DMS79 treated with DMSO at 0.1 percent for 48 hours (cell line): ENCODE results near the gene EXOSC1.
"Not testable (repeated sequence)": the region's sequence is repeated elsewhere in the genome, so short reads cannot be mapped to it uniquely, and the experiment has no call there.

Experiments
- DNase-seq: peaks from one replicate; lab custom pipeline; 2025; lab: John Stamatoyannopoulos, UW

The EXOSC1 gene

GRCh38 chr10:97459111-97459510, 13.3 kb upstream of the EXOSC1 start:
- no peak for DNase-seq

GRCh38 chr10:97456686-97457065, 10.9 kb upstream of the EXOSC1 start:
- DNase-seq: no peak

- DNase-seq: no peak
Measured at GRCh38 chr10:97456034-97456685, 10.4 kb upstream of the EXOSC1 start.

GRCh38 chr10:97454330-97455036, 8.7 kb upstream of the EXOSC1 start:
- DNase-seq: no peak

- DNase-seq: no peak
Measured at GRCh38 chr10:97452352-97452751, 6.5 kb upstream of the EXOSC1 start.

GRCh38 chr10:97451605-97452004, 5.8 kb upstream of the EXOSC1 start:
- DNase-seq: no peak

- DNase-seq: no peak
Measured at GRCh38 chr10:97450828-97451227, 5.0 kb upstream of the EXOSC1 start.

- DNase-seq: no peak
Measured at GRCh38 chr10:97445357-97445721, 467 bp downstream of the EXOSC1 start.

- no peak for DNase-seq
Measured at GRCh38 chr10:97444212-97444611, 1.6 kb downstream of the EXOSC1 start.

GRCh38 chr10:97442277-97442676, 3.5 kb downstream of the EXOSC1 start:
- DNase-seq: no peak

- no peak for DNase-seq
Measured at GRCh38 chr10:97435211-97435610, 10.6 kb downstream of the EXOSC1 start.

GRCh38 chr10:97434557-97434956, 11.2 kb downstream of the EXOSC1 start:
- no peak for DNase-seq

GRCh38 chr10:97434055-97434454, 11.8 kb downstream of the EXOSC1 start:
- no peak for DNase-seq

GRCh38 chr10:97428572-97428981, 17.2 kb downstream of the EXOSC1 start:
- DNase-seq: no peak

- DNase-seq: no peak
Measured at GRCh38 chr10:97427571-97428179, 18.1 kb downstream of the EXOSC1 start.

GRCh38 chr10:97426776-97427570, 18.8 kb downstream of the EXOSC1 start:
- DNase-seq: no peak

GRCh38 chr10:97425964-97426775, 19.6 kb downstream of the EXOSC1 start, which contains the start of gene PGAM1:
Gene PGAM1, plus strand, starts transcription at chr10:97426191. Its CDS starts 117 bp downstream, at chr10:97426308.
- DNase-seq: peak; percentile 80

GRCh38 chr10:97423757-97424098, 22.1 kb downstream of the EXOSC1 start:
- not testable (repeated sequence) for DNase-seq

GRCh38 chr10:97416565-97416964, 29.2 kb downstream of the EXOSC1 start:
- DNase-seq: no peak

GRCh38 chr10:97412891-97413304, 32.9 kb downstream of the EXOSC1 start:
- no peak for DNase-seq

GRCh38 chr10:97411406-97411805, 34.4 kb downstream of the EXOSC1 start:
- no peak for DNase-seq
